Adrenal gland (tissue), 5 donors: ENCODE measurements around the gene MRPS18B.

ENCODE experiments used
- CTCF ChIP-seq, 6 experiments: fragments of 450-650 bp in 4 of 6; fragments of 200-600 bp in 2 of 6; sonication (generic) in 1 of 6; IDR thresholded peaks; 1 replicate in 5 of 6; 2 replicates in 1 of 6; pipeline versions ENCODE4 v1.5.1 to v1.8.0; 2016 to 2021; ENCODE audit warnings: antibody characterized with exemption in 6 of 6, mild to moderate bottlenecking in 2 of 6, moderate library complexity in 1 of 6
- POLR2A ChIP-seq, 2 donors: fragments of 450-650 bp; IDR thresholded peaks; one replicate each; pipeline ENCODE4 v1.6.1; 2017; ENCODE audit warnings: antibody characterized with exemption in 2 of 2, mild to moderate bottlenecking in 2 of 2, moderate library complexity in 1 of 2
- donor health status: DM: no; HTN: no; CAD: no.

DNA sequence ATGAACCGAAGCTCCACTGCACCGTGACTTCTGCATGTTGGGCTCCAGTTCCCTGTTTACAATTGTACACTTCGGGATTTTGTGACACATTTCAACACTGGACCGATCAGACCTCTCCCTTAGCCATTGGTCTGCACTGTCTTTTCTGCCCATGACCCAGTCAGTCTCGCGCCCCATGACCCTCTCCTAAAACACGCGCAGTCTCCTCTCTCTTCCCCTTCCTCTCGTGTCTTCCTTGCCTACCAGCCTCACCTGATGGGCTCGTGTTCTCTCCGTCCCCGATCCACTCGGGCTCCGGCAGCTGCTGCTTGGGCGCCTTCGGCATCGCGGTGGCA lies 46.9 kb upstream of the MRPS18B start:
- no peak for TF ChIP-seq POLR2A (IDR thresholded peaks at IDR 0.05)
- no peak for TF ChIP-seq CTCF (IDR thresholded peaks at IDR 0.05)
